ENCODE results near the gene UNC79.

The UNC79 gene

GRCh38 chr14:93643127-93643526, 212.4 kb downstream of the UNC79 start:
- TF ChIP-seq CSDC2 (CRISPR knock-in tag; IDR thresholded peaks at IDR 0.05) = no peak
- TF ChIP-seq SNAI2 (CRISPR knock-in tag; IDR thresholded peaks at IDR 0.05) = no peak
- no peak for TF ChIP-seq ZC3H10 (CRISPR knock-in tag; IDR thresholded peaks at IDR 0.05)
- no peak for TF ChIP-seq PPARA (CRISPR knock-in tag; IDR thresholded peaks at IDR 0.05; ENCODE audit: borderline replicate concordance)
- no peak for TF ChIP-seq TOX (CRISPR knock-in tag; IDR thresholded peaks at IDR 0.05; ENCODE audit: borderline replicate concordance)
- TF ChIP-seq ZNF8 (CRISPR knock-in tag; IDR thresholded peaks at IDR 0.05) = no peak
- no peak for TF ChIP-seq ESRRG (CRISPR knock-in tag; IDR thresholded peaks at IDR 0.05)
- TF ChIP-seq POU6F1 (CRISPR knock-in tag; IDR thresholded peaks at IDR 0.05; ENCODE audit: borderline replicate concordance, low read depth) = no peak
- TF ChIP-seq RARB (CRISPR knock-in tag; IDR thresholded peaks at IDR 0.05) = no peak
- TF ChIP-seq CSRNP3 (CRISPR knock-in tag; IDR thresholded peaks at IDR 0.05) = no peak
- ATAC-seq = no peak

GRCh38 chr14:93643676-93644075, 212.9 kb downstream of the UNC79 start:
- TF ChIP-seq ZFP30 (CRISPR knock-in tag; IDR thresholded peaks at IDR 0.05) (no peak), ZNF70 (CRISPR knock-in tag; IDR thresholded peaks at IDR 0.05) (no peak), SNAI2 (CRISPR knock-in tag; IDR thresholded peaks at IDR 0.05) (no peak), ESRRG (CRISPR knock-in tag; IDR thresholded peaks at IDR 0.05) (no peak), ARNTL (CRISPR knock-in tag; IDR thresholded peaks at IDR 0.05; ENCODE audit: borderline replicate concordance, low read depth) (no peak)
- TF ChIP-seq, protein P1, sequence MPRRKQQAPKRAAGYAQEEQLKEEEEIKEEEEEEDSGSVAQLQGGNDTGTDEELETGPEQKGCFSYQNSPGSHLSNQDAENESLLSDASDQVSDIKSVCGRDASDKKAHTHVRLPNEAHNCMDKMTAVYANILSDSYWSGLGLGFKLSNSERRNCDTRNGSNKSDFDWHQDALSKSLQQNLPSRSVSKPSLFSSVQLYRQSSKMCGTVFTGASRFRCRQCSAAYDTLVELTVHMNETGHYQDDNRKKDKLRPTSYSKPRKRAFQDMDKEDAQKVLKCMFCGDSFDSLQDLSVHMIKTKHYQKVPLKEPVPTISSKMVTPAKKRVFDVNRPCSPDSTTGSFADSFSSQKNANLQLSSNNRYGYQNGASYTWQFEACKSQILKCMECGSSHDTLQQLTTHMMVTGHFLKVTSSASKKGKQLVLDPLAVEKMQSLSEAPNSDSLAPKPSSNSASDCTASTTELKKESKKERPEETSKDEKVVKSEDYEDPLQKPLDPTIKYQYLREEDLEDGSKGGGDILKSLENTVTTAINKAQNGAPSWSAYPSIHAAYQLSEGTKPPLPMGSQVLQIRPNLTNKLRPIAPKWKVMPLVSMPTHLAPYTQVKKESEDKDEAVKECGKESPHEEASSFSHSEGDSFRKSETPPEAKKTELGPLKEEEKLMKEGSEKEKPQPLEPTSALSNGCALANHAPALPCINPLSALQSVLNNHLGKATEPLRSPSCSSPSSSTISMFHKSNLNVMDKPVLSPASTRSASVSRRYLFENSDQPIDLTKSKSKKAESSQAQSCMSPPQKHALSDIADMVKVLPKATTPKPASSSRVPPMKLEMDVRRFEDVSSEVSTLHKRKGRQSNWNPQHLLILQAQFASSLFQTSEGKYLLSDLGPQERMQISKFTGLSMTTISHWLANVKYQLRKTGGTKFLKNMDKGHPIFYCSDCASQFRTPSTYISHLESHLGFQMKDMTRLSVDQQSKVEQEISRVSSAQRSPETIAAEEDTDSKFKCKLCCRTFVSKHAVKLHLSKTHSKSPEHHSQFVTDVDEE (CRISPR knock-in tag; IDR thresholded peaks at IDR 0.05) = no peak
- ATAC-seq = no peak

GRCh38 chr14:93645200-93645599, 214.5 kb downstream of the UNC79 start:
- no peak for ATAC-seq
- TF ChIP-seq SNAI2 (CRISPR knock-in tag; IDR thresholded peaks at IDR 0.05) (no peak), POU6F1 (CRISPR knock-in tag; IDR thresholded peaks at IDR 0.05; ENCODE audit: borderline replicate concordance, low read depth) (no peak), ZC3H10 (CRISPR knock-in tag; IDR thresholded peaks at IDR 0.05) (no peak), ZNF8 (CRISPR knock-in tag; IDR thresholded peaks at IDR 0.05) (no peak), ZNF565 (CRISPR knock-in tag; conservative IDR thresholded peaks at IDR 0.05; ENCODE audit: low read depth) (no peak), CSRNP3 (CRISPR knock-in tag; IDR thresholded peaks at IDR 0.05) (no peak), ARNTL (CRISPR knock-in tag; IDR thresholded peaks at IDR 0.05; ENCODE audit: borderline replicate concordance, low read depth) (no peak), TCF4 (CRISPR knock-in tag; IDR thresholded peaks at IDR 0.05; ENCODE audit: borderline replicate concordance) (no peak), CSDC2 (CRISPR knock-in tag; IDR thresholded peaks at IDR 0.05) (no peak), ZFP30 (CRISPR knock-in tag; IDR thresholded peaks at IDR 0.05) (no peak), ZNF70 (CRISPR knock-in tag; IDR thresholded peaks at IDR 0.05) (no peak), GLIS3 (CRISPR knock-in tag; IDR thresholded peaks at IDR 0.05) (no peak), RARB (CRISPR knock-in tag; IDR thresholded peaks at IDR 0.05) (no peak), ZFP3 (CRISPR knock-in tag; IDR thresholded peaks at IDR 0.05) (no peak), ISL1 (CRISPR knock-in tag; IDR thresholded peaks at IDR 0.05) (no peak), CREB5 (CRISPR knock-in tag; IDR thresholded peaks at IDR 0.05; ENCODE audit: low read depth) (no peak), PPARA (CRISPR knock-in tag; IDR thresholded peaks at IDR 0.05; ENCODE audit: borderline replicate concordance) (no peak), TOX (CRISPR knock-in tag; IDR thresholded peaks at IDR 0.05; ENCODE audit: borderline replicate concordance) (no peak), ESRRG (CRISPR knock-in tag; IDR thresholded peaks at IDR 0.05) (no peak)
- TF ChIP-seq, protein P1 (CRISPR knock-in tag; IDR thresholded peaks at IDR 0.05) = no peak
